Measurements from ENCODE around the gene TRAF3. TPM values are rescaled to one million over a fixed set of nuclear protein-coding genes. Genes with fewer than 3 reads are reported as not detected.

The TRAF3 gene
- total RNA-seq, 1 experiment from 2014 or later: 25.3 TPM

- DNase-seq (ENCODE audit: unreplicated experiment): no peak
- ChIA-PET POLR2A (interaction anchor here (0.6 to 0.9 kb wide), 2 partner anchors 35 to 212 kb away, joined by 3 read pairs; no protein-coding TSS in a partner anchor), CTCF (interaction anchor here (1.0 kb wide), 1 partner anchor 84 kb away, joined by 4 read pairs; no protein-coding TSS in a partner anchor)
- H3K27me3 Mint-ChIP-seq (ENCODE audit: insufficient read depth, unreplicated experiment): no peaks in the 10 kb centered on the region
- H3K27ac Mint-ChIP-seq (ENCODE audit: low read depth, unreplicated experiment): peak overlapping the region; percentile 62
- no TSS peak for BruUV-seq (replicated peaks)
- no peak for TF ChIP-seq CTCF (IDR thresholded peaks at IDR 0.05; ENCODE audit: unreplicated experiment)
- peaks cover 21% of the 10 kb centered on the region for H3K4me1 Mint-ChIP-seq (ENCODE audit: insufficient read depth, unreplicated experiment)
- H3K36me3 Mint-ChIP-seq (ENCODE audit: insufficient read depth, unreplicated experiment): peaks cover 1% of the 10 kb centered on the region
- peak overlapping the region; percentile 84 for H3K4me3 Mint-ChIP-seq (ENCODE audit: unreplicated experiment)
- intact Hi-C loops (cut with micrococcal nuclease): loop anchor here (10.0 kb wide), 1 partner anchor 85 kb away; no protein-coding TSS in a partner anchor
- no peaks in the 10 kb centered on the region for H3K9me3 Mint-ChIP-seq (ENCODE audit: unreplicated experiment)
Measured at GRCh38 chr14:102779574-102780315, 2.5 kb downstream of the TRAF3 start.

- no TSS peak for BruUV-seq (replicated peaks)
- no peaks in the 10 kb centered on the region for H3K27me3 Mint-ChIP-seq (ENCODE audit: insufficient read depth, unreplicated experiment)
- H3K4me1 Mint-ChIP-seq (ENCODE audit: insufficient read depth, unreplicated experiment): peaks cover 27% of the 10 kb centered on the region
- intact Hi-C loops (cut with micrococcal nuclease): no loop called here
- ChIA-PET CTCF (interaction anchor here (0.5 to 0.6 kb wide), 2 partner anchors 28 to 256 kb away, joined by 3 read pairs; no protein-coding TSS in a partner anchor), POLR2A (interaction anchor here (0.7 kb wide), 1 partner anchor 317 kb away, joined by 3 read pairs; no protein-coding TSS in a partner anchor)
- DNase-seq (ENCODE audit: unreplicated experiment): no peak
- no peaks in the 10 kb centered on the region for H3K9me3 Mint-ChIP-seq (ENCODE audit: unreplicated experiment)
- no peak overlapping the region for H3K27ac Mint-ChIP-seq (ENCODE audit: low read depth, unreplicated experiment)
- H3K36me3 Mint-ChIP-seq (ENCODE audit: insufficient read depth, unreplicated experiment): peaks cover 5% of the 10 kb centered on the region
- no peak for TF ChIP-seq CTCF (IDR thresholded peaks at IDR 0.05; ENCODE audit: unreplicated experiment)
- H3K4me3 Mint-ChIP-seq (ENCODE audit: unreplicated experiment): no peak overlapping the region
Measured at GRCh38 chr14:102781063-102781462, 3.8 kb downstream of the TRAF3 start.

GRCh38 chr14:102782974-102783373 lies 5.7 kb downstream of the TRAF3 start:
- Mint-ChIP-seq H3K9me3 (ENCODE audit: unreplicated experiment) (no peaks in the 10 kb centered on the region), H3K27ac (ENCODE audit: low read depth, unreplicated experiment) (no peak overlapping the region), H3K27me3 (ENCODE audit: insufficient read depth, unreplicated experiment) (no peaks in the 10 kb centered on the region), H3K36me3 (ENCODE audit: insufficient read depth, unreplicated experiment) (peaks cover 5% of the 10 kb centered on the region), H3K4me1 (ENCODE audit: insufficient read depth, unreplicated experiment) (peaks cover 27% of the 10 kb centered on the region), H3K4me3 (ENCODE audit: unreplicated experiment) (no peak overlapping the region)
- CTCF ChIA-PET: interaction anchor here (0.6 to 1.0 kb wide), 3 partner anchors 15 to 629 kb away, joined by 3 to 4 read pairs (median 4); no protein-coding TSS in a partner anchor
- DNase-seq (ENCODE audit: unreplicated experiment): no peak
- BruUV-seq (replicated peaks): no TSS peak
- POLR2A ChIA-PET: interaction anchor here (0.6 to 0.7 kb wide), 2 partner anchors 99 to 280 kb away, joined by 3 to 4 read pairs; no protein-coding TSS in a partner anchor
- TF ChIP-seq CTCF (IDR thresholded peaks at IDR 0.05; ENCODE audit: unreplicated experiment): no peak
- intact Hi-C loops (cut with micrococcal nuclease): no loop called here

- H3K36me3 Mint-ChIP-seq (ENCODE audit: insufficient read depth, unreplicated experiment): peaks cover 5% of the 10 kb centered on the region
- no peak overlapping the region for H3K4me3 Mint-ChIP-seq (ENCODE audit: unreplicated experiment)
- TF ChIP-seq CTCF (IDR thresholded peaks at IDR 0.05; ENCODE audit: unreplicated experiment): no peak
- no peak for DNase-seq (ENCODE audit: unreplicated experiment)
- intact Hi-C loops (cut with micrococcal nuclease): no loop called here
- H3K27me3 Mint-ChIP-seq (ENCODE audit: insufficient read depth, unreplicated experiment): no peaks in the 10 kb centered on the region
- peak overlapping the region; percentile 12 for H3K27ac Mint-ChIP-seq (ENCODE audit: low read depth, unreplicated experiment)
- peaks cover 17% of the 10 kb centered on the region for H3K4me1 Mint-ChIP-seq (ENCODE audit: insufficient read depth, unreplicated experiment)
- CTCF ChIA-PET: interaction anchor here (0.9 kb wide), 1 partner anchor 11 kb away, joined by 3 read pairs; no protein-coding TSS in a partner anchor
- POLR2A ChIA-PET: no interaction called here
- H3K9me3 Mint-ChIP-seq (ENCODE audit: unreplicated experiment): no peaks in the 10 kb centered on the region
- no TSS peak for BruUV-seq (replicated peaks)
Measured at GRCh38 chr14:102784892-102785594, 7.8 kb downstream of the TRAF3 start.
